Breast epithelium (tissue), 3 donors: ENCODE data around the gene LDLRAD4.

Source experiments
- POLR2A ChIP-seq: fragments of 450-650 bp; IDR thresholded peaks from one replicate; pipeline ENCODE4 v1.6.1; 2016; ENCODE audit warnings: antibody characterized with exemption, mild to moderate bottlenecking, moderate library complexity
- TF ChIP-seq, protein P1 (sequence below), 3 donors: fragments of 450-650 bp; IDR thresholded peaks; one replicate each; pipeline ENCODE4 v1.5.1; 2016 to 2017; ENCODE audit warnings: antibody characterized with exemption in 3 of 3, mild to moderate bottlenecking in 3 of 3, moderate library complexity in 3 of 3

DNA sequence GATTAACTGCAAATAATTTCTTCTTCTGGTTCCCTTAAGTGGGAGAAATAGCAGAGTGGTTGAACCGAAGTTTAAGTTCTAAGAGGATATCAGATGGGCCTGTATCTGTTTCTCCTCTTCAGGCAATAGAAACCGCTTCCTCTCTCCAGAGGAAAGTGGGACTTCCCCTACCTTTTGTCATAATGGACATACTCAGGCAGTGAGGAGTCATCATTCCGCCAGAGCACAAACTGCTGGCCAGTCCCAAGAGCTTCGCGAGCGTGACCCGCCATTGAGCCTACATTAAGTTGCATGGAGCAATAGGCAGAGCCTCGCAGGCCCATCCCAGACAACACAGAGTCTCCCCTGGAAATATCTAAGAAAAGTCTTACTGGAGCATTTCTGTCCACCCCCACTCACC is 158.9 kb downstream of the LDLRAD4 start:
- TF ChIP-seq, protein P1, sequence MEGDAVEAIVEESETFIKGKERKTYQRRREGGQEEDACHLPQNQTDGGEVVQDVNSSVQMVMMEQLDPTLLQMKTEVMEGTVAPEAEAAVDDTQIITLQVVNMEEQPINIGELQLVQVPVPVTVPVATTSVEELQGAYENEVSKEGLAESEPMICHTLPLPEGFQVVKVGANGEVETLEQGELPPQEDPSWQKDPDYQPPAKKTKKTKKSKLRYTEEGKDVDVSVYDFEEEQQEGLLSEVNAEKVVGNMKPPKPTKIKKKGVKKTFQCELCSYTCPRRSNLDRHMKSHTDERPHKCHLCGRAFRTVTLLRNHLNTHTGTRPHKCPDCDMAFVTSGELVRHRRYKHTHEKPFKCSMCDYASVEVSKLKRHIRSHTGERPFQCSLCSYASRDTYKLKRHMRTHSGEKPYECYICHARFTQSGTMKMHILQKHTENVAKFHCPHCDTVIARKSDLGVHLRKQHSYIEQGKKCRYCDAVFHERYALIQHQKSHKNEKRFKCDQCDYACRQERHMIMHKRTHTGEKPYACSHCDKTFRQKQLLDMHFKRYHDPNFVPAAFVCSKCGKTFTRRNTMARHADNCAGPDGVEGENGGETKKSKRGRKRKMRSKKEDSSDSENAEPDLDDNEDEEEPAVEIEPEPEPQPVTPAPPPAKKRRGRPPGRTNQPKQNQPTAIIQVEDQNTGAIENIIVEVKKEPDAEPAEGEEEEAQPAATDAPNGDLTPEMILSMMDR (IDR thresholded peaks at IDR 0.05): no peak
- no peak for TF ChIP-seq POLR2A
